IMR-90 (cell line): Measurements from ENCODE around the gene NNMT. TPM values are rescaled to one million over a fixed set of nuclear protein-coding genes. Genes with fewer than 3 reads are reported as not detected.

Experiments used
- ATAC-seq: fragments of 200-7000 bp; cut with Tn5 transposase; 2 replicates; pipeline ENCODE4 v1.9.1; 2020; ENCODE audit warnings: low read depth, mild to moderate bottlenecking, moderate library complexity
- BruUV-seq: library from RNA; stranded (reverse); fragments of 400-500 nt; replicated peaks from 2 replicates; lab custom pipeline; 2021; lab: Mats Ljungman, UMichigan
- CTCF ChIA-PET: fragments of 300-600 bp; formaldehyde crosslinking; extraction: SDS; loops from one replicate; lab custom pipeline; 2021; ENCODE audit warnings: antibody characterized with exemption; lab: Yijun Ruan, JAX
- POLR2A ChIA-PET: fragments of 300-600 bp; sonication (Branson Sonifier 250); formaldehyde crosslinking; loops from one replicate; lab custom pipeline; 2022; ENCODE audit warnings: antibody characterized with exemption; ENCODE audit not compliant: unreplicated experiment; lab: Charles Lee
- DNase-seq: peaks from one replicate; pipeline ENCODE4 v3.0.0; 2013
- H2AFZ ChIP-seq: replicated peaks from 2 replicates; pipeline ENCODE3; 2013; ENCODE audit warnings: low read length, mild to moderate bottlenecking; ENCODE audit not compliant: poor library complexity
- H2AK5ac ChIP-seq: 2 replicates; pipeline ENCODE4 v1.6.1; 2013; ENCODE audit warnings: low read depth, low read length, inconsistent platforms
- H2AK9ac ChIP-seq: replicated peaks from 2 replicates; pipeline ENCODE3; 2013; ENCODE audit warnings: mild to moderate bottlenecking, low read depth, low read length, moderate library complexity; ENCODE audit not compliant: poor library complexity
- H2BK120ac ChIP-seq: 2 replicates; pipeline ENCODE4 v1.6.1; 2013; ENCODE audit warnings: low read depth, low read length, inconsistent platforms
- H2BK15ac ChIP-seq: 3 replicates; pipeline ENCODE4 v1.6.1; 2013; ENCODE audit warnings: low read depth, low read length, inconsistent platforms
- H2BK20ac ChIP-seq: 2 replicates; pipeline ENCODE4 v1.6.1; 2013; ENCODE audit warnings: low read depth, mild to moderate bottlenecking, inconsistent platforms, low read length, moderate library complexity
- H2BK5ac ChIP-seq: 2 replicates; pipeline ENCODE4 v1.6.1; 2013; ENCODE audit warnings: mild to moderate bottlenecking, low read depth, low read length, inconsistent platforms; ENCODE audit not compliant: poor library complexity, severe bottlenecking
- H3K14ac ChIP-seq: replicated peaks from 2 replicates; pipeline ENCODE4 v1.6.1; 2013; ENCODE audit warnings: low read depth, low read length, inconsistent platforms
- H3K18ac ChIP-seq: 2 replicates; pipeline ENCODE4 v1.6.1; 2013; ENCODE audit warnings: low read depth, low read length, control low read depth
- H3K23ac ChIP-seq: 2 replicates; pipeline ENCODE4 v1.6.1; 2013; ENCODE audit warnings: low read depth, low read length, inconsistent platforms
- H3K27ac ChIP-seq: 2 replicates; pipeline ENCODE4 v1.5.1; 2013; ENCODE audit warnings: mild to moderate bottlenecking, control low read depth, low read length; ENCODE audit not compliant: insufficient read depth
- H3K27me3 ChIP-seq: 2 replicates; pipeline ENCODE4 v1.6.1; 2013; ENCODE audit warnings: low read length; ENCODE audit not compliant: control insufficient read depth, insufficient read depth
- H3K36me3 ChIP-seq: 2 replicates; pipeline ENCODE4 v1.6.1; 2013; ENCODE audit warnings: low read length, mixed read lengths; ENCODE audit not compliant: control insufficient read depth, insufficient read depth
- H3K4ac ChIP-seq: 2 replicates; pipeline ENCODE4 v1.6.1; 2013; ENCODE audit warnings: low read depth, low read length, inconsistent platforms
- H3K4me1 ChIP-seq: 2 replicates; pipeline ENCODE4 v1.6.1; 2013; ENCODE audit warnings: low read length, mixed read lengths; ENCODE audit not compliant: control insufficient read depth, insufficient read depth
- H3K4me2 ChIP-seq: 2 replicates; pipeline ENCODE4 v1.6.1; 2013; ENCODE audit warnings: low read depth, mild to moderate bottlenecking, control low read depth, low read length, moderate library complexity
- H3K4me3 ChIP-seq: 2 replicates; pipeline ENCODE4 v1.5.1; 2013; ENCODE audit warnings: low read depth, mild to moderate bottlenecking, control low read depth, low read length, moderate library complexity; ENCODE audit not compliant: insufficient read depth
- H3K56ac ChIP-seq: 2 replicates; pipeline ENCODE4 v1.6.1; 2013; ENCODE audit warnings: low read length, inconsistent platforms; ENCODE audit not compliant: insufficient read depth; ENCODE audit errors: extremely low read depth
- H3K79me1 ChIP-seq, 2 experiments: 2 replicates each; pipeline ENCODE4 v1.6.1; 2013; ENCODE audit warnings: low read length in 2 of 2, inconsistent platforms in 1 of 2, low read depth in 1 of 2
- H3K9ac ChIP-seq: 2 replicates; pipeline ENCODE4 v1.6.1; 2013; ENCODE audit warnings: low read depth, low read length, control low read depth
- H3K9me1 ChIP-seq: 2 replicates; pipeline ENCODE4 v1.6.1; 2013; ENCODE audit warnings: low read length, inconsistent platforms; ENCODE audit not compliant: insufficient read depth
- H3K9me3 ChIP-seq: 2 replicates; pipeline ENCODE4 v1.6.1; 2013; ENCODE audit warnings: low read length; ENCODE audit not compliant: control insufficient read depth, insufficient read depth
- H4K20me1 ChIP-seq: 2 replicates; pipeline ENCODE4 v1.6.1; 2013; ENCODE audit warnings: low read length, inconsistent platforms; ENCODE audit not compliant: insufficient read depth
- H4K5ac ChIP-seq: 2 replicates; pipeline ENCODE4 v1.6.1; 2013; ENCODE audit warnings: mild to moderate bottlenecking, low read depth, low read length, control low read depth
- H4K8ac ChIP-seq, 2 experiments: 2 replicates each; pipeline ENCODE4 v1.6.1; 2013; ENCODE audit warnings: low read depth in 2 of 2, low read length in 2 of 2, control low read depth in 1 of 2, inconsistent platforms in 1 of 2
- H4K91ac ChIP-seq: 2 replicates; pipeline ENCODE4 v1.6.1; 2013; ENCODE audit warnings: low read depth, low read length, inconsistent platforms; ENCODE audit not compliant: insufficient read depth
- BHLHE40 ChIP-seq: fragments of 150-350 bp; IDR thresholded peaks from 2 replicates; pipeline ENCODE4 v1.6.1; 2016; ENCODE audit warnings: mild to moderate bottlenecking, low read depth, low read length
- CEBPB ChIP-seq: IDR thresholded peaks from 2 replicates; pipeline ENCODE4 v1.6.1; 2012; ENCODE audit warnings: low read depth, low read length, improper control_type of control experiment
- CHD1 ChIP-seq: IDR thresholded peaks from 2 replicates; pipeline ENCODE4 v1.6.1; 2012; ENCODE audit warnings: low read depth, low read length, improper control_type of control experiment
- ELK1 ChIP-seq: fragments of 150-350 bp; IDR thresholded peaks from 2 replicates; pipeline ENCODE4 v1.6.1; 2016; ENCODE audit warnings: low read depth, mild to moderate bottlenecking, low read length, moderate library complexity, borderline replicate concordance
- FOS ChIP-seq: fragments of 150-350 bp; IDR thresholded peaks from 2 replicates; pipeline ENCODE4 v1.6.1; 2016; ENCODE audit warnings: low read depth, low read length
- MAFK ChIP-seq: IDR thresholded peaks from 2 replicates; pipeline ENCODE4 v1.6.1; 2012; ENCODE audit warnings: low read depth, low read length, improper control_type of control experiment
- MAZ ChIP-seq: IDR thresholded peaks from 2 replicates; pipeline ENCODE4 v1.6.1; 2012; ENCODE audit warnings: low read depth, mild to moderate bottlenecking, low read length, improper control_type of control experiment, moderate library complexity, borderline replicate concordance
- MXI1 ChIP-seq: IDR thresholded peaks from 2 replicates; pipeline ENCODE4 v1.6.1; 2012; ENCODE audit warnings: low read depth, mild to moderate bottlenecking, low read length, moderate library complexity, borderline replicate concordance
- NFE2L2 ChIP-seq: fragments of 150-350 bp; IDR thresholded peaks from 2 replicates; pipeline ENCODE4 v1.6.1; 2016; ENCODE audit warnings: low read depth, mild to moderate bottlenecking, low read length
- POLR2A ChIP-seq: IDR thresholded peaks from 2 replicates; pipeline ENCODE4 v1.6.1; 2012; ENCODE audit warnings: mild to moderate bottlenecking, low read depth, low read length
- RAD21 ChIP-seq: IDR thresholded peaks from 2 replicates; pipeline ENCODE4 v1.6.1; 2012; ENCODE audit warnings: low read length, improper control_type of control experiment
- RCOR1 ChIP-seq: IDR thresholded peaks from 2 replicates; pipeline ENCODE4 v1.6.1; 2012; ENCODE audit warnings: mild to moderate bottlenecking, low read length, improper control_type of control experiment; ENCODE audit not compliant: insufficient replicate concordance
- RFX5 ChIP-seq: IDR thresholded peaks from 2 replicates; pipeline ENCODE4 v1.8.0; 2012; ENCODE audit warnings: low read depth, mild to moderate bottlenecking, low read length, moderate library complexity
- SMC3 ChIP-seq: fragments of 150-350 bp; IDR thresholded peaks from 2 replicates; pipeline ENCODE4 v1.6.1; 2016; ENCODE audit warnings: low read depth, mild to moderate bottlenecking, antibody characterized with exemption, low read length, moderate library complexity
- USF2 ChIP-seq: fragments of 150-350 bp; IDR thresholded peaks from 2 replicates; pipeline ENCODE4 v1.6.1; 2017; ENCODE audit warnings: mild to moderate bottlenecking, antibody characterized with exemption, low read length, low read depth
- whole genome bisulfite sequencing, 2 experiments: methylation state at CpG; one replicate each; pipeline versions ENCODE4 v1.1.5 to v1.1.7; 2013; ENCODE audit warnings: missing lambda C conversion rate in 2 of 2; ENCODE audit not compliant: insufficient read length in 1 of 2; ENCODE audit errors: extremely low coverage in 2 of 2; 5-methylcytosine and 5-hydroxymethylcytosine counted together
- dilution Hi-C: fragments of 300-500 bp; cut with HindIII; formaldehyde crosslinking; loops from one replicate; pipeline ENCODE4 v1.14.3; 2018; ENCODE audit warnings: low sequenced_read_pairs; ENCODE audit not compliant: unreplicated experiment
- in situ Hi-C: fragments of 300-500 bp; cut with MboI; formaldehyde crosslinking; loops from 3 replicates; pipeline ENCODE4 v1.14.3; 2019; ENCODE audit warnings: low sequenced_read_pairs, inconsistent platforms, mixed read lengths
- intact Hi-C: fragments of 100-400 bp; cut with micrococcal nuclease; formaldehyde crosslinking; loops from 2 replicates; pipeline ENCODE4 v1.10.0; 2022
- polyA plus RNA-seq, 3 experiments: library from polyadenylated mRNA; depleted of rRNA; stranded (reverse); fragments of >200 nt; gene quantifications; 2 replicates each; pipeline ENCODE4 v1.2.3, GENCODE V29; 2012; ENCODE audit warnings: low replicate concordance in 1 of 3
- total RNA-seq: library from RNA; depleted of rRNA; stranded (reverse); fragments of >200 nt; gene quantifications from 2 replicates; pipeline ENCODE4 v1.2.3, GENCODE V29; 2012
- TF ChIP-seq, protein P1 (sequence below): conservative IDR thresholded peaks from 2 replicates; pipeline ENCODE4 v1.5.1; 2012; ENCODE audit warnings: mild to moderate bottlenecking, low read depth, low read length, improper control_type of control experiment

Gene NNMT
- total and polyA plus RNA-seq, 2 of the 4 experiments (the other 2 are of a cell fraction): 79.7 to 108 TPM

GRCh38 chr11:114353443-114353842 is 57.2 kb downstream of the NNMT start:
- H3K23ac ChIP-seq: no peak overlapping the region
- H2AK5ac ChIP-seq: no peak overlapping the region
- no peak overlapping the region for H3K18ac ChIP-seq
- intact Hi-C loops: no loop called here
- no CpG with 5 or more reads among the region's 3 CpGs for WGBS, 2 experiments
- H2BK120ac ChIP-seq: no peak overlapping the region
- ATAC-seq: no peak
- no peak overlapping the region for H3K9ac ChIP-seq
- no peak for TF ChIP-seq ELK1
- no peak for TF ChIP-seq MAFK
- TF ChIP-seq CHD1: no peak
- TF ChIP-seq RAD21: no peak
- no peak for TF ChIP-seq FOS
- TF ChIP-seq MXI1: no peak
- TF ChIP-seq NFE2L2: no peak
- no peak for TF ChIP-seq BHLHE40
- no peak for TF ChIP-seq CEBPB
- no peak for TF ChIP-seq RFX5
- TF ChIP-seq POLR2A: no peak
- no peak for TF ChIP-seq USF2
- no peak for TF ChIP-seq SMC3
- TF ChIP-seq, protein P1, sequence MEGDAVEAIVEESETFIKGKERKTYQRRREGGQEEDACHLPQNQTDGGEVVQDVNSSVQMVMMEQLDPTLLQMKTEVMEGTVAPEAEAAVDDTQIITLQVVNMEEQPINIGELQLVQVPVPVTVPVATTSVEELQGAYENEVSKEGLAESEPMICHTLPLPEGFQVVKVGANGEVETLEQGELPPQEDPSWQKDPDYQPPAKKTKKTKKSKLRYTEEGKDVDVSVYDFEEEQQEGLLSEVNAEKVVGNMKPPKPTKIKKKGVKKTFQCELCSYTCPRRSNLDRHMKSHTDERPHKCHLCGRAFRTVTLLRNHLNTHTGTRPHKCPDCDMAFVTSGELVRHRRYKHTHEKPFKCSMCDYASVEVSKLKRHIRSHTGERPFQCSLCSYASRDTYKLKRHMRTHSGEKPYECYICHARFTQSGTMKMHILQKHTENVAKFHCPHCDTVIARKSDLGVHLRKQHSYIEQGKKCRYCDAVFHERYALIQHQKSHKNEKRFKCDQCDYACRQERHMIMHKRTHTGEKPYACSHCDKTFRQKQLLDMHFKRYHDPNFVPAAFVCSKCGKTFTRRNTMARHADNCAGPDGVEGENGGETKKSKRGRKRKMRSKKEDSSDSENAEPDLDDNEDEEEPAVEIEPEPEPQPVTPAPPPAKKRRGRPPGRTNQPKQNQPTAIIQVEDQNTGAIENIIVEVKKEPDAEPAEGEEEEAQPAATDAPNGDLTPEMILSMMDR: no peak
- no peak for TF ChIP-seq MAZ
- TF ChIP-seq RCOR1: no peak
- no peaks in the 10 kb centered on the region; a peak in 1 of 4 replicates for H3K79me1 ChIP-seq
- H2AFZ ChIP-seq: no peak overlapping the region
- no peak overlapping the region for H4K8ac ChIP-seq
- H3K9me1 ChIP-seq: no peaks in the 10 kb centered on the region; the same call in 1 of the 2 replicates
- H3K4me1 ChIP-seq: no peaks in the 10 kb centered on the region; the same call in 1 of the 2 replicates
- in situ Hi-C loops: loop anchor here (5.0 to 10.0 kb wide), 2 partner anchors 44 to 91 kb away; no protein-coding TSS in a partner anchor
- no peaks in the 10 kb centered on the region for H4K20me1 ChIP-seq
- H3K4ac ChIP-seq: no peak overlapping the region
- ChIA-PET POLR2A (no interaction called here), CTCF (no interaction called here)
- dilution Hi-C loops: no loop called here
- H3K9me3 ChIP-seq: no peaks in the 10 kb centered on the region
- H3K36me3 ChIP-seq: no peaks in the 10 kb centered on the region
- no TSS peak for BruUV-seq
- H3K4me3 ChIP-seq: no peak overlapping the region
- H2AK9ac ChIP-seq: no peak overlapping the region
- H3K4me2 ChIP-seq: no peak overlapping the region
- H2BK20ac ChIP-seq: no peak overlapping the region
- no peak overlapping the region for H4K91ac ChIP-seq
- H2BK15ac ChIP-seq: no peak overlapping the region
- no peak overlapping the region for H4K5ac ChIP-seq
- H3K14ac ChIP-seq: no peak overlapping the region
- peak; percentile 46 for DNase-seq
- H2BK5ac ChIP-seq: no peak overlapping the region
- no peaks in the 10 kb centered on the region for H3K27me3 ChIP-seq
- no peak overlapping the region for H3K27ac ChIP-seq
- H3K56ac ChIP-seq: no peak overlapping the region
